Measurements from ENCODE around the gene PDHB.

The PDHB gene

DNA sequence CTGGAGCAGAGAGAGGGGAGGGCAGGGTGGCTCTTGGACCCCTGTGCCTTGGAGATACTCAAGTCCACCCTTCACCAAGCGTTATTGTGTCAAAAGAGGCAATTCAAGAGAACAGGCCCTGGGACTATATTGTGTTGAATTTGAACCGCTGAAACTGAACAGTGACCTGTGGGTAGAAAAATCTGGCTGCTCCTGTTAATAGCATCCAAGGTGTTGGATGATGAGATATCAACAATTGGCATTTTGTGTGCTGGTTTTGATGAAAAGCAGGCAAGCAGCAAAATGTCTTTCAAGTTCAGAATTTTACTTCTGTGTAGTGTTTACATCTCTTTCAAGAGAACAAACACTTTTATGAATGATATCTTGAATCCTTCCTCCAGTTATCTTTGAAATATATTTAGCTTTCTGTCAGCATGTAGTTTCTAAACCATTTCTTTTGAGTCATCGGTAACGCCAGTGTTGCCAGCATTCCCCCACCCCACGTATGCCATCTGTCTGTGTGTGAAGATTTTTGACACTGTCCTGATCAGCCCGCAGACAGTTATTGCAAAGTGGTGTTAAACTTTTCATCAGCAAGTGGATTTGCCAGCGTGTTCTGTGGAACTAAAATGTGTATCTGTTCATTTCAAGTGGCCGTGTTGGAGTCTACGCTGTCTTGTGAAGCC, 34.8 kb downstream of the PDHB start:
- no peak for DNase-seq (ENCODE audit: low read depth)

DNA sequence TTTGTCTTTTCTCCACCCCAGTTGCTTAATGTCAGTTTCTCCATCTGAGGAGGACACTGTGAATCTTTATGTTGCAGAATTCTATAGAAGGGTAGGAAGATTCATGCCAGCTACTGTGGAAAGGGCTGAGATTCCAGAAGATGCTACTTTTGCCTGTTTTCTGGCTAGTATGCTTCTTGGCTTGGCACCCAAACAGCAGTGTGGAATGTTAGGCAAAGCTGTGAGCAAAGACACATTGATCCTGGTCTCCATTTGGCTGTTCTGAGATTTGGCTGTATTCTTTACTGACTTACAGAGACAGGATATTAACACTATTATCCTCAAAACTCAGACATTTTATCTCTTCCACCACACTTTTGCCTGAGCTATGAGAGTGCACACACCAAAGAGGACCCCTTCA, 39.3 kb downstream of the PDHB start:
- no peak for DNase-seq (ENCODE audit: low read depth)

DNA sequence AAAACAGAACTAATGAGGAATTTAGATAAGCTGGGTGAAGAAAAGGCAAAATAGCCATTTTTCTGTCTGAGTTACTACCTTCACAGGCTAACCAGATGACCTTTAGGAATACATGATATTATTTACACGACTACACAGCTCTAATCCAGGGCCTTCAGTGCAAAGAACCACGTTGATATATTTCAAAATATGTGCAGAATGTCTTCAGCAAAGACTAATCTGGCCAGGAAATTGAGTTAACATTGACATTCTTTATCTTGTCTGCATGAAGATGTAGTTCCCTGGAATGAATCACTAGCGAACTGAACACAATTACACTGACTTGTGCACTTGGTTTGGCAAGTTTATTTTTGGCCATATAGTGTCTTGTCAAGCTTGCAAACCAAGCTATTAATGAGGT, 41.5 kb downstream of the PDHB start:
- no peak for DNase-seq (ENCODE audit: low read depth)

DNA sequence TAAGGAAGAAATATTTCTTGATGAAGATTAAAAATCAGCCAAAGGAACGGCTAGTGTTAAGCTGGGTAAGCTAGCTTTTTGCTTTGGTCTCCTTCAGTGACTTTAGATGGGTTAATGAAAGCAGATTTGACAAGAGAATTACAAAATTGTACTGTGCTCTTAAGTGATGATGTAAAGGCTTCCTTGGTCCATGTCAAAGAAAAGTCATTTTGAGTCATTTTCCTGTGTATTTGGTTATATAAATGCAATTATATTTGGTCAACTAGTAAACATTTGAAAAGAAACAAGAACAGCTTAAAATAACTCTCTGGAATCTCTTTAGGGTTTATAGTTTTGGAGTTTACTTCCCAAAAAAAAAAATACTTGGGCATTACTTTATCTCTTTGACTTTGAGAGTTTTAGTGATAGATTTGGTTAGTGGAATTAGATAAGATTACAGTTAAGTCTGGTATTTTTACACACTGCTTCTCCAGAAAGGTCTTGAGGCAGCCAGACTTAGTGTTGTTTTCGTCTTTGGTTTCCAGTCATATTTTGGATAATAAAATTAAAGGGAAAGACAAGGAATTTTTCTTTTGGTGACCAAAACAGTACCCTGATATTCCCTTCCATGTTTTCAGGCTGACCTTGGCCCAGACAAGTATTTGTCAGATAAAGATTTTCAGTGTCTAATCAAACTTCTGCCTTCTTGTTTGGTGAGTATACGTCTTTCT, 42.3 kb downstream of the PDHB start:
- no peak for DNase-seq (ENCODE audit: low read depth)

DNA sequence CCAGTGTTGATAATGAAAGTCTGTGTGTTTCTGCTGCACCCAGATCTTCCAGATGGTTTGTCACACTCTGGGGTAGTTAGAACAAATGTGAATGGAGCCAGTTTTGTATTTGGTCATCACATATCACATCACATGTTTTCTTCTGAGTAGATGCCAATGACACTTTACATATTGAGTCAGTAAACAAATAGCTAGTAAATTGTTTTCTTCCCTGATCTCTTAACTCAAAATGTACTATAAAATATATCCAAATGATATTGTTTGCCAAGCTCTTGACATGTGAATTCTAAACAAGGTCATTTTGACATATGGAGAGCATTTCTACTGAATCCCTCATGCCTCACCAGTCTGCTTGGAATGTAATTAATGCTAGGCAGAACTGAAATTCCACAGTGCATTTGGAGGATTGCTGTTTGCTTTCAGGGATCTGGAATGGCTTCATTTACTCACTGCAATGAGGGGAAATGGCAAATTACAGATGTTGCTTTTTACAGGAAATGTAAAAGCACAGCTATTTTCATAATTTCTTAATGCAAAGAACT, 45.0 kb downstream of the PDHB start:
- no peak for DNase-seq (ENCODE audit: low read depth)

DNA sequence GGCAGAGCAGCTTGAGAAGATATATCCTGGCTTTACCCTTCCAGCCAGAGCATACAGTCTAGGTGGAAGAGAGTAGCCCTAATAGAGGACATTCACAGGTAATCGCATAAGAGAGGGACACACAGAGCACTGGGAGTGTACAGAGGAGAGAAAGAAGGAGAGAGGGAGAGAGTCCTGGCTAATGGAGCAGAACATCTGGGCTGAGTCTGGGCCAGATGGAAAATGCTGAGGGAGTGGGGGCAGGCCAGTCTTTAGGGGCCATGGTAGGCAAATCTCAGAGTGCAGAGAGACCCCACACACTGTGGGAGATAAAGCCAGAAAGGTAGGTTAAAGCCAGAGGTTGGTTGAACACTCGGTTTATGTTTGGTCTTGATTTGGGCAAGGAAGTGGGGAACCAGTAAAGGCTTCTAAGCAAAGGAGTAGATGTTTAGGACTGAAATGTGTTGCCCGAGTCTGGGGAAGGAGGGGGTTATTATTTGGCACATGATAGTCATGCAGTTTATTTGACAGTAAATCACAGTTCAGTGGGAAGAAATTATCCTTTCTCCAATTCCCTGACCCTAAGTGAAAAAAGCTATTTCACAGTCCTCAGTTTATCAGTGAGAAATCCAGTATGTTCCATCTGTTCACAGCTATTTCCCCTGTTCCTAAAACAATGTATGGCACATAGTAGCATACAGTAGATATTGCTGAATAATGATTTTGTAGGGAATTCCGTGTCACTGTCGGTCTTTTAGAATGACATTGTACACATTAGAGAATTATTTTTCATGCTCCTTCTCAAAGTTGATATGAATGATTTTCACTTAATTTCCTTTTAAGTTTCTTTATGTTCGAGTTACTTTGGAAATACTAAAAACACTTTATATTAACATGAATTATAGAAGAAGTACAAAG, 45.7 kb downstream of the PDHB start:
- no peak for DNase-seq (ENCODE audit: low read depth)

DNA sequence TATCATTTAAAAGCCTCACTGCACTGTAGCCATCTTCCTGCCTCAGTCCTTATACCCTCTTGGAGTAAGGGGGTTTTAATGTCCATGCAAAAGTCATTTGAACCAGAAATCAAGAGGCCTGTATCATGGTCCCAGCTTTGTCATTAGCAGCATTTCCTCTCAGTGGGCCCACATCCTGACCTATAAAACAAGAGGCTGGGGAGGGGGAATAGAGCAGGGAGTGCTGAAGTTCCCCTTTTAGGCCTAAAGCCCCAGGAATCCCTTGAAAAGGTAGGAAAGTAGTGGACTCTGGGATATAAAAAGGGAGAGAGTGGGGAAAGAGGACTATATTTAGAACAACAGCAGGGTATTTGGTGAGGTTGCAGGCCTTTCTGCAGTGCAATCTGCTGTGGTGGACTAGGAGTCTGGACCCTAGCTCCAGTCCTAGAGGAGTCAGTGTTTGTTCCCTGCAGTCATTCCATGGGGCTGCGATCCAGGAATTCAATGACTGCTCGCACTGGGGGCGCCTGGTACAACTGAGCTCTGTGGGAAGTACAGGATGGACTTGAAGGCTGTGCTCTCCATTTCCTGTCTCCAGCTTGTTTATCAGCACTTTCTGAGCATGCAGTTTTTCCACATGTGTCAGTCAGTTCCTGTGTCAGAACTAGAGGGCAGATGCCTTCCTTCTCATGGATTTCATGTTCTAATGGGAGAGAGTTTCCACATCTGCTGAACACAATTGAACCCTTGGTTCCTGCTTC, 46.8 kb downstream of the PDHB start:
- DNase-seq (ENCODE audit: low read depth), result no peak

DNA sequence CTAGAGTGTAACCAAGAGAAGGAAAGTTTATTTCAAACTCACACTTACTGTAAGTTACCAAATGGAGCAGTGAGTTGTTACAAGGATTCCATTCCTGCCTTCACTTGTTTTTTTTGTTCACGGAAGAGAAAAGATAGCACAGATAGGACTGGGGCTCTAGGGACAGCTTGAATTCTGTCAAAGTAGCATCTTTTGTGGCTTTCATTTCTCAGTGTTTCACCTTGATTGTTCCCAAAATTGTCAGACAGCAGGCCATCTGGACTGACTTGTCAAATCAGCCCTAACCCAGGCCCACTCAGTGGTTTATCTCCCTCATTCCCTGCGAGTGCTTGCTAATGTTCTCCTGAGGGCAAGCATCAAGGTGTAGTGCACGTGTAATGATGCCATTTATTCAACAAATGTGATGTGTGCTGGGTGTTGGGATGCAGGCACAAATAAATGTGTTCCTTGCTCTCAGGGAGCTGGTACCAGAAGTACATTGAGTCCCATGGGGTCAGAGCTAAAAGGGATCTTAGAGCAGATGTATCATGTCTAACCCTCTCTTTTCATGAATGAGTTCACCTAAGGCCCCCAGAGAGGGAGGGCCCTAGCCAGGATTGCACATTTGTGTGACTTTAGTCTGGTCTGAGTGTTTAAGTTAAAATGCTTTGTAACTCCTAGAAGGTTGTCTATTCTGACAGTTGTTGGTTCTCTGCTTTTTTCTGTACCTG, 49.1 kb downstream of the PDHB start:
- no peak for DNase-seq (ENCODE audit: low read depth)

DNA sequence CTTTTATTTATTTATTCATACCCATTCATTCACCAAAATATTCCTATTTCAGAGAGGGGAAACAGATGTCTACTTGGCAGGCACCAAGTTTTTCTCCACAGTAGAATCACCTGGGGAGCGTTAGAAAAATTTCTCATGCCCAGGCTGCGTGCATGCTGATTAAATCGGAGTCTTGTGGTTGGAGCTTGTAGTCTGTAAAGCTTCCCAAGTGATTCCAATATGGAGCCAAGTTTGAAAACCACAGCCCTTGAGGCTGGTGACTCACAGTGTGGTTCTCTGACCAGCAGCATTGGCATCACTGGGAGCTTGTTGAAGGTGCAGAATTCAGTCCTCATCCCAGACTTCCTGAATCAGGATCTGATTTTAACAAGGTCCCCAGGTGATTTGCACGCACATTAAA, 49.7 kb downstream of the PDHB start:
- DNase-seq (ENCODE audit: low read depth), result no peak

DNA sequence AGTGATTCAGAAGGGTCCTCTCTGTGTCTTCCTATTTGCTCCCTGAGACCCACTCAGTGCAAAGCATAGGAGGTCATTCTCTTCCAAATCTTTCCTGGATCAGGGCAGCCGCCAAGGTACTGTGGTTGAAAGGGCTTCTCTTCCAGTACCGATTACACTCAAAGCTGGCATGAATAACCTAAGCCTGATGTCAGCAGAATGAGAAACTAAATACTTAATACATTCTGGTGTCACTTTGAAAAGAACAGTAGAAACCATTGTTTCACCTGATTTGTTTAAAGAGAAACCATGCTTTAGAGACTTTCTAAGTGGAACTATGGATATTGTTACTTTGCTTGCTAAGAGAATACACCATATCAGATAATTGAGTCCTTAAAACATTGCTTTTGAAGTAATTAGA, 50.2 kb downstream of the PDHB start:
- DNase-seq (ENCODE audit: low read depth), result no peak

DNA sequence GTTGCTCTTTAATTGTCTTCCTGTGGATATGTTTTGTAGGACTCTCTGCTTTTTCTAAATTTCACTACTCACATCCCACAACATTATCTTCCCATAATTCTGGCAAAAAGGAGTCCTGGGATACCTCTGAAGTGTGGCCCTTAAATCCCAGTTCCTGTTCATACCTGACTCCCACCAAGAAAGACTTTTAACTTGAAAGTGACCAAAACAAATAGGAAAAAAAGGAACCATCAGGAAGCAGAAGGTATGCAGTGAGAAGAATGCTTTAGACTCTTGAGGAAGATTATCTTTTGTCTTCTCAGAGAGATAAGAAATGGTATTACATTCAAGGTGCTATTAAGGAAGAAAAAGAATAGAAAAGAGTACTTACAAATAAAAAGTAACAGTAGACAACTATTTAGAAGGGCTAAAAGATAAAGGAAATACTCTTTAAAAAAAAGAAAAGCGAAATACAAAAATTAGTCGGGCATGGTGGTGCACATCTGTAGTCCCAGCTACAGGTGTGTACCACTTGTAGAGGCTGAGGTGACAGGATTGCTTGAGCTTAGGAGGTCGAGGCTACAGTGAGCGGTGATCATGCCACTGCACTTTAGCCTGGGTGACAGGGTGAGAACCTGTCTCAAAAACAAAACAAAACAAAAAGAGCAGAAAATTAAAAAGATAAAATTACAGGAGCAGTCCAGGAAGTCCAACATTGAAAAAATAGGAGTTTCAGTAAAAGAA, 54.1 kb downstream of the PDHB start:
- no peak for DNase-seq (ENCODE audit: low read depth)

DNA sequence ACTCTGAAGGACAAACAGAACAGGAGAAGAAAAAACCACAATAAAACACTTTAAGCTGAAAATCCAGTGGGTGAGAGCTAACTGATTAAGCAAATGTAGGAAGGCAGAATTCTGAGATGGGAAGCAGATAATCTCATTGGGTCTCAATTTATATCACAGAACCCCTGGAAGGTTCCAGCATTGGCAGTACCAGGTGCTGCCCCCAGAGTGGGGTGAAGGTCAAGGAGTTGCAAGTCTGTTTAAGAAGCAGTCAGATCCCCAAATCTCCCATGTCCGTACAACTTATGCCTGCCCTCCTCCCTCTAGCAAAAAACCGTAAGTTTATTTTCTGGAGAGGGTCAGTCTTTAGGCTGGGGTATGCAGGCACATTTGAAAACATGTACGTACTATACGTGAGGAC, 55.9 kb downstream of the PDHB start:
- DNase-seq (ENCODE audit: low read depth), result no peak

Data from stimulated activated CD4-positive, alpha-beta T cell treated with anti-CD3 and anti-CD28 coated beads, Interleukin-2, amount 100 ng/mL, for 4 hours (primary cell).